Activated CD4-positive, CD25-positive, alpha-beta regulatory T cell treated with anti-CD3 and anti-CD28 coated beads, Interleukin-2, amount 50 U/mL, for 72 hours (primary cell): ENCODE results near the gene KDSR.

ENCODE experiments used
- DNase-seq: peaks from one replicate; pipeline ENCODE4 v3.0.0; 2021

KDSR gene

DNA sequence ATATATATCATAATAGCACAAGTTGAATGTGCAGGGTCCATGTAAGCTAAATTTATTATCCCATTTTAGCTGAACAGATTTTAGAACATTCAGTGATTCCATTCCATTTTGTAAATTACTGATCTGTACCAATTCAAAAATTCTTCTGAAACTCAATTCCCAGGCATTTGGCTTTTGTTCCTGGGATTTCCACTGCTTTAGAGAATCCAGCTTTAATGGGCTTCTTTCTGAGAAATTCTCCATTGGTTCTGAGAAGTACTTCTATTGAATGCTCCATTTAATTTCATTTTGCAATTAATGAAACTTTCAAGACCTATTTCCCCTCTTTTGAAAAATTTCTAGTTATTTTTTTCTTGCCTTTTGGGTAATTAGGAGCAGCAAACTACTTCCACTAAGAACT lies 84.2 kb downstream of the KDSR start:
- DNase-seq, result no peak
